ENCODE measurements around the gene ANO8. TPM values are rescaled to one million over a fixed set of nuclear protein-coding genes. Genes with fewer than 3 reads are reported as not detected.

The ANO8 gene
- total and polyA plus RNA-seq, 2 of the 13 experiments (the other 11 are each of a cell fraction or from before 2014, with no cell fraction given) = 1.8 to 3.5 TPM

DNA sequence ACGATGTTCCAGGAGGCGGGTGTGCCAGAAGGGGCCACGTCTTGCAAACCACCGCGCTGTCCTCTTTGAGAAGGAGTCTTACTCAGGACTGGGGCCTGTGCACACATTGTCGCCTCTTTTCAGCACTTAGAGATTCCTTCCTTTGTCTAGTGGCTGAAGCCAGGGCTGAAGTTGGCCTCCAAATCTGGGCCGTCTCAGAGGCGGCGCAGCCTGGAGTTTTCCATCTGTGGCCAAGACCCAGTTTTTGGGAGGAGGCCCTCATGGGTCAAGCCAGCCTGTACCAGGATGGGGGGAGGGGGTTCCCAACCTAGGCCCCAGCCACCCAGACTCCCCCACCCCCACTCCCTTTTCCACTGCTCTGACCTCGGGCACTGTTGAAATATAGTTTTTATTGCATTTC, 11.8 kb downstream of the ANO8 start (continued):
- TF ChIP-seq, protein P1, sequence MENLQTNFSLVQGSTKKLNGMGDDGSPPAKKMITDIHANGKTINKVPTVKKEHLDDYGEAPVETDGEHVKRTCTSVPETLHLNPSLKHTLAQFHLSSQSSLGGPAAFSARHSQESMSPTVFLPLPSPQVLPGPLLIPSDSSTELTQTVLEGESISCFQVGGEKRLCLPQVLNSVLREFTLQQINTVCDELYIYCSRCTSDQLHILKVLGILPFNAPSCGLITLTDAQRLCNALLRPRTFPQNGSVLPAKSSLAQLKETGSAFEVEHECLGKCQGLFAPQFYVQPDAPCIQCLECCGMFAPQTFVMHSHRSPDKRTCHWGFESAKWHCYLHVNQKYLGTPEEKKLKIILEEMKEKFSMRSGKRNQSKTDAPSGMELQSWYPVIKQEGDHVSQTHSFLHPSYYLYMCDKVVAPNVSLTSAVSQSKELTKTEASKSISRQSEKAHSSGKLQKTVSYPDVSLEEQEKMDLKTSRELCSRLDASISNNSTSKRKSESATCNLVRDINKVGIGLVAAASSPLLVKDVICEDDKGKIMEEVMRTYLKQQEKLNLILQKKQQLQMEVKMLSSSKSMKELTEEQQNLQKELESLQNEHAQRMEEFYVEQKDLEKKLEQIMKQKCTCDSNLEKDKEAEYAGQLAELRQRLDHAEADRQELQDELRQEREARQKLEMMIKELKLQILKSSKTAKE (CRISPR knock-in tag; IDR thresholded peaks at IDR 0.05; ENCODE audit: borderline replicate concordance) = no peak
- TF ChIP-seq, protein P2, sequence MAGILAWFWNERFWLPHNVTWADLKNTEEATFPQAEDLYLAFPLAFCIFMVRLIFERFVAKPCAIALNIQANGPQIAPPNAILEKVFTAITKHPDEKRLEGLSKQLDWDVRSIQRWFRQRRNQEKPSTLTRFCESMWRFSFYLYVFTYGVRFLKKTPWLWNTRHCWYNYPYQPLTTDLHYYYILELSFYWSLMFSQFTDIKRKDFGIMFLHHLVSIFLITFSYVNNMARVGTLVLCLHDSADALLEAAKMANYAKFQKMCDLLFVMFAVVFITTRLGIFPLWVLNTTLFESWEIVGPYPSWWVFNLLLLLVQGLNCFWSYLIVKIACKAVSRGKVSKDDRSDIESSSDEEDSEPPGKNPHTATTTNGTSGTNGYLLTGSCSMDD (CRISPR knock-in tag; IDR thresholded peaks at IDR 0.05) = no peak

DNA sequence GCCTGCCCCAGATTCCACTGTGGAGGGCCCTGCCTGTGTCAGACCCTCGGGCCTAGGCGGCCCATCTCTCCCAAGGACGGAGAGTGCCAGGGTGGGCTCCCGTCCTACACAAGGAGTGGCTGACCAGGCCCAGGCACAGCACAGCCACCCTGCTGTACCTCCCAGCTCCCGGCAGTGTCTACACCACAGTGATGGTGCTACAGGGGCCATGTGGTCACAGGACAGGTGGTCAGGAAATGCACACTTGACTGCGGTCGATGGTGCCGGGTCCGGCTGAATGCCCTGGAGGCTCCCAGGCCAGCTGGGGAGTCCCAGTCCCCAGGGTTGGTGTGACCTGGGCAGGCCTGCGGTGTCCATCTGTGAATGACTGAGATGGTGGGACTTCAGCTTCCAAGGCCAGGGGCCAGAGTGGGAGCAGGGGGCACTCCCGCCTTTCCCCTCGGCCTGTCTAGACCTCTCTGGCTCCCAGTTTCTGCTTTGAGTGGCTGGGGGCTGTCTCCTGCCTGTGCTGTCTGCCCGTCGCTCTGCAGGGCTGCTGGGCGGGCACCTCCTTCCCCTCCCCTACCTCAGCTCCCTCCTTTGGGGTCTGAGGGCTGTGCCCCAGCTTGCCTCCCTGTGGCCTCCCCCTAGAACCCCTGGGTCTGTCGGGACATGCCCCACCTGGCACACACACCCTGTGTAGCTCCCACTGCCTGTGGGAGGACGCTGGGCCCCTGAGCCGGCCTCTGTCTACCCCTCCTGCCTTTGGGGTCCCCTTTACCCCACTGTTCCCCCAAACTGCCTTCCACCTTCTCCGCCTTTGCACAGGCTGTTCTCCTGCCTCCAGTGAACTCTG, 12.8 kb downstream of the ANO8 start:
- peaks cover 7 to 25% of the 10 kb centered on the region in 2 experiments; a peak in 3 of 5 replicates for H3K36me3 ChIP-seq (replicated peaks in 1 of 2; ENCODE audit: control insufficient read depth in 1 of 2, insufficient read depth in 2 of 2, low read length in 2 of 2)
- no TSS peak for BruUV-seq (replicated peaks)
- H3K4me3 ChIP-seq (replicated peaks in 1 of 3; ENCODE audit: insufficient read depth in 1 of 3, low read depth in 2 of 3, low read length in 3 of 3) = no peak overlapping the region
- intact Hi-C loops (cut with micrococcal nuclease; ENCODE audit: unreplicated experiment) (no loop called here), in situ Hi-C loops (cut with HindIII; ENCODE audit: extremely low pct_ligation_motif_present, low pct_unique_long_range_greater_than_20kb) (no loop called here)
- H3K4me1 ChIP-seq (ENCODE audit: insufficient read depth, low read length) = no peaks in the 10 kb centered on the region
- H3K4me2 ChIP-seq (ENCODE audit: low read depth, low read length) = no peak overlapping the region
- no peaks in the 10 kb centered on the region for H3K9me3 ChIP-seq (ENCODE audit: low read length)
- H3K79me2 ChIP-seq (ENCODE audit: insufficient read depth, low read length) = no peaks in the 10 kb centered on the region
- no peaks in the 10 kb centered on the region for H3K27me3 ChIP-seq (ENCODE audit: control insufficient read depth in 1 of 2, insufficient read depth in 2 of 2, low read length in 2 of 2)
- CTCF ChIA-PET (ENCODE audit: low intra/inter-chr PET ratio, low total read pairs) = no interaction called here
- TF ChIP-seq, protein P3, sequence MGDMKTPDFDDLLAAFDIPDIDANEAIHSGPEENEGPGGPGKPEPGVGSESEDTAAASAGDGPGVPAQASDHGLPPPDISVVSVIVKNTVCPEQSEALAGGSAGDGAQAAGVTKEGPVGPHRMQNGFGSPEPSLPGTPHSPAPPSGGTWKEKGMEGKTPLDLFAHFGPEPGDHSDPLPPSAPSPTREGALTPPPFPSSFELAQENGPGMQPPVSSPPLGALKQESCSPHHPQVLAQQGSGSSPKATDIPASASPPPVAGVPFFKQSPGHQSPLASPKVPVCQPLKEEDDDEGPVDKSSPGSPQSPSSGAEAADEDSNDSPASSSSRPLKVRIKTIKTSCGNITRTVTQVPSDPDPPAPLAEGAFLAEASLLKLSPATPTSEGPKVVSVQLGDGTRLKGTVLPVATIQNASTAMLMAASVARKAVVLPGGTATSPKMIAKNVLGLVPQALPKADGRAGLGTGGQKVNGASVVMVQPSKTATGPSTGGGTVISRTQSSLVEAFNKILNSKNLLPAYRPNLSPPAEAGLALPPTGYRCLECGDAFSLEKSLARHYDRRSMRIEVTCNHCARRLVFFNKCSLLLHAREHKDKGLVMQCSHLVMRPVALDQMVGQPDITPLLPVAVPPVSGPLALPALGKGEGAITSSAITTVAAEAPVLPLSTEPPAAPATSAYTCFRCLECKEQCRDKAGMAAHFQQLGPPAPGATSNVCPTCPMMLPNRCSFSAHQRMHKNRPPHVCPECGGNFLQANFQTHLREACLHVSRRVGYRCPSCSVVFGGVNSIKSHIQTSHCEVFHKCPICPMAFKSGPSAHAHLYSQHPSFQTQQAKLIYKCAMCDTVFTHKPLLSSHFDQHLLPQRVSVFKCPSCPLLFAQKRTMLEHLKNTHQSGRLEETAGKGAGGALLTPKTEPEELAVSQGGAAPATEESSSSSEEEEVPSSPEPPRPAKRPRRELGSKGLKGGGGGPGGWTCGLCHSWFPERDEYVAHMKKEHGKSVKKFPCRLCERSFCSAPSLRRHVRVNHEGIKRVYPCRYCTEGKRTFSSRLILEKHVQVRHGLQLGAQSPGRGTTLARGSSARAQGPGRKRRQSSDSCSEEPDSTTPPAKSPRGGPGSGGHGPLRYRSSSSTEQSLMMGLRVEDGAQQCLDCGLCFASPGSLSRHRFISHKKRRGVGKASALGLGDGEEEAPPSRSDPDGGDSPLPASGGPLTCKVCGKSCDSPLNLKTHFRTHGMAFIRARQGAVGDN (CRISPR knock-in tag; IDR thresholded peaks at IDR 0.05) = 0 out of 2 replicates have a peak, but pooled peaks have one; percentile 12
- TF ChIP-seq TARDBP (CRISPR knock-in tag; IDR thresholded peaks at IDR 0.05) (no peak), AGO2 (optimal IDR thresholded peaks at IDR 0.05; ENCODE audit: low read depth, low read length) (peak; percentile 44), AKAP8 (CRISPR knock-in tag; IDR thresholded peaks at IDR 0.05) (0 out of 2 replicates have a peak, but pooled peaks have one; percentile 6)
- TF ChIP-seq, protein P4, sequence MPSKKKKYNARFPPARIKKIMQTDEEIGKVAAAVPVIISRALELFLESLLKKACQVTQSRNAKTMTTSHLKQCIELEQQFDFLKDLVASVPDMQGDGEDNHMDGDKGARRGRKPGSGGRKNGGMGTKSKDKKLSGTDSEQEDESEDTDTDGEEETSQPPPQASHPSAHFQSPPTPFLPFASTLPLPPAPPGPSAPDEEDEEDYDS (CRISPR knock-in tag; IDR thresholded peaks at IDR 0.05) = no peak
- DNase-seq (ENCODE audit: low spot score) (no peak), ATAC-seq (peak; percentile 17), FAIRE-seq (no peak)
- no peak overlapping the region for H2AFZ ChIP-seq (ENCODE audit: low read length)
- 99% methylated on average over 11 of the region's 19 CpGs for WGBS (ENCODE audit: low lambda C conversion rate)
- H3K9ac ChIP-seq (ENCODE audit: insufficient read depth, low read depth, low read length) = no peak overlapping the region
- POLR2A ChIA-PET = interaction anchor here (1.3 to 1.6 kb wide), 2 partner anchors 10 to 13 kb away, joined by 3 read pairs; partner anchors contain the start of gene DDA1
- no peak overlapping the region for H3K27ac ChIP-seq (ENCODE audit: extremely low read length, insufficient read depth, low read length)
- H4K20me1 ChIP-seq (ENCODE audit: insufficient read depth, low read length) = no peaks in the 10 kb centered on the region
